ENCODE results near the gene EYS. TPM values are rescaled to one million over a fixed set of nuclear protein-coding genes. Genes with fewer than 3 reads are reported as not detected.

EYS gene
- total and polyA plus RNA-seq, 3 experiments from 2014 or later: not detected

- H3K27me3 ChIP-seq (ENCODE audit: insufficient read depth, low read length, poor library complexity, severe bottlenecking): no peaks in the 10 kb centered on the region
- no peaks in the 10 kb centered on the region for H3K36me3 Mint-ChIP-seq
- no peaks in the 10 kb centered on the region for H3K9me3 ChIP-seq (ENCODE audit: low read length)
- H3K4me1 ChIP-seq (ENCODE audit: insufficient read depth, low read length): no peaks in the 10 kb centered on the region
- H3K9me3 Mint-ChIP-seq: peaks cover 6 to 18% (median 13%) of the 10 kb centered on the region in 5 donors
- H3K27me3 Mint-ChIP-seq: no peaks in the 10 kb centered on the region
- no peak overlapping the region for H3K27ac Mint-ChIP-seq
- no peak overlapping the region for H3K27ac ChIP-seq (ENCODE audit: low read depth, low read length)
- no peak for DNase-seq
- ChIA-PET POLR2A (no interaction called here), CTCF (no interaction called here)
- H3K4me1 Mint-ChIP-seq: no peaks in the 10 kb centered on the region
- H3K4me3 ChIP-seq (ENCODE audit: low read length): no peak overlapping the region
- no peak overlapping the region for H3K4me3 Mint-ChIP-seq
- H3K36me3 ChIP-seq (ENCODE audit: insufficient read depth, low read length): no peaks in the 10 kb centered on the region
Measured at GRCh38 chr6:64326939-64327338, 1380.1 kb downstream of the EYS start.

GRCh38 chr6:64325093-64325492, 1381.9 kb downstream of the EYS start:
- no peak overlapping the region for H3K4me3 ChIP-seq (ENCODE audit: low read length)
- peaks cover 5 to 17% (median 10%) of the 10 kb centered on the region in 5 donors for H3K9me3 Mint-ChIP-seq
- H3K27ac Mint-ChIP-seq: no peak overlapping the region
- H3K4me1 ChIP-seq (ENCODE audit: insufficient read depth, low read length): no peaks in the 10 kb centered on the region
- H3K27me3 Mint-ChIP-seq: no peaks in the 10 kb centered on the region
- H3K27ac ChIP-seq (ENCODE audit: low read depth, low read length): no peak overlapping the region
- ChIA-PET POLR2A (no interaction called here), CTCF (no interaction called here)
- no peaks in the 10 kb centered on the region for H3K36me3 Mint-ChIP-seq
- DNase-seq: no peak
- no peaks in the 10 kb centered on the region for H3K4me1 Mint-ChIP-seq
- H3K9me3 ChIP-seq (ENCODE audit: low read length): no peaks in the 10 kb centered on the region
- no peak overlapping the region for H3K4me3 Mint-ChIP-seq
- H3K36me3 ChIP-seq (ENCODE audit: insufficient read depth, low read length): no peaks in the 10 kb centered on the region
- H3K27me3 ChIP-seq (ENCODE audit: insufficient read depth, low read length, poor library complexity, severe bottlenecking): no peaks in the 10 kb centered on the region

- Histone ChIP-seq H3K27me3 (ENCODE audit: insufficient read depth, low read length, poor library complexity, severe bottlenecking) (no peaks in the 10 kb centered on the region), H3K4me3 (ENCODE audit: low read length) (no peak overlapping the region), H3K36me3 (ENCODE audit: insufficient read depth, low read length) (no peaks in the 10 kb centered on the region), H3K27ac (ENCODE audit: low read depth, low read length) (no peak overlapping the region), H3K9me3 (ENCODE audit: low read length) (no peaks in the 10 kb centered on the region), H3K4me1 (ENCODE audit: insufficient read depth, low read length) (no peaks in the 10 kb centered on the region)
- ChIA-PET CTCF (no interaction called here), POLR2A (no interaction called here)
- H3K9me3 Mint-ChIP-seq: peaks cover 10 to 28% (median 12%) of the 10 kb centered on the region in 5 donors
- no peak for DNase-seq
- H3K27ac Mint-ChIP-seq: no peak overlapping the region
- no peaks in the 10 kb centered on the region for H3K36me3 Mint-ChIP-seq
- no peaks in the 10 kb centered on the region for H3K27me3 Mint-ChIP-seq
- no peaks in the 10 kb centered on the region for H3K4me1 Mint-ChIP-seq
- H3K4me3 Mint-ChIP-seq: no peak overlapping the region
Measured at GRCh38 chr6:64310214-64310613, 1396.8 kb downstream of the EYS start.

GRCh38 chr6:64301307-64302236, 1405.5 kb downstream of the EYS start:
- no peaks in the 10 kb centered on the region for H3K9me3 ChIP-seq (ENCODE audit: low read length)
- no peak overlapping the region for H3K4me3 ChIP-seq (ENCODE audit: low read length)
- Mint-ChIP-seq H3K9me3 (peaks cover 9 to 24% (median 10%) of the 10 kb centered on the region in 5 donors), H3K4me1 (no peaks in the 10 kb centered on the region), H3K4me3 (no peak overlapping the region), H3K27ac (no peak overlapping the region), H3K36me3 (no peaks in the 10 kb centered on the region), H3K27me3 (no peaks in the 10 kb centered on the region)
- POLR2A ChIA-PET: no interaction called here
- DNase-seq: no peak
- H3K36me3 ChIP-seq (ENCODE audit: insufficient read depth, low read length): no peaks in the 10 kb centered on the region
- H3K27me3 ChIP-seq (ENCODE audit: insufficient read depth, low read length, poor library complexity, severe bottlenecking): no peaks in the 10 kb centered on the region
- H3K27ac ChIP-seq (ENCODE audit: low read depth, low read length): no peak overlapping the region
- CTCF ChIA-PET: no interaction called here
- no peaks in the 10 kb centered on the region for H3K4me1 ChIP-seq (ENCODE audit: insufficient read depth, low read length)

GRCh38 chr6:64299176-64299575, 1407.8 kb downstream of the EYS start:
- Histone ChIP-seq H3K27ac (ENCODE audit: low read depth, low read length) (no peak overlapping the region), H3K9me3 (ENCODE audit: low read length) (no peaks in the 10 kb centered on the region), H3K27me3 (ENCODE audit: insufficient read depth, low read length, poor library complexity, severe bottlenecking) (no peaks in the 10 kb centered on the region), H3K36me3 (ENCODE audit: insufficient read depth, low read length) (no peaks in the 10 kb centered on the region), H3K4me3 (ENCODE audit: low read length) (no peak overlapping the region), H3K4me1 (ENCODE audit: insufficient read depth, low read length) (no peaks in the 10 kb centered on the region)
- DNase-seq: no peak
- Mint-ChIP-seq H3K36me3 (no peaks in the 10 kb centered on the region), H3K9me3 (peaks cover 8 to 17% (median 11%) of the 10 kb centered on the region in 5 donors), H3K4me1 (no peaks in the 10 kb centered on the region), H3K4me3 (no peak overlapping the region), H3K27me3 (no peaks in the 10 kb centered on the region), H3K27ac (no peak overlapping the region)
- CTCF ChIA-PET: no interaction called here
- POLR2A ChIA-PET: no interaction called here

GRCh38 chr6:64294034-64294433, 1413.0 kb downstream of the EYS start:
- H3K9me3 ChIP-seq (ENCODE audit: low read length): no peaks in the 10 kb centered on the region
- H3K27me3 Mint-ChIP-seq: no peaks in the 10 kb centered on the region
- H3K27ac ChIP-seq (ENCODE audit: low read depth, low read length): no peak overlapping the region
- H3K4me1 ChIP-seq (ENCODE audit: insufficient read depth, low read length): no peaks in the 10 kb centered on the region
- no peak overlapping the region for H3K4me3 Mint-ChIP-seq
- ChIA-PET POLR2A (no interaction called here), CTCF (no interaction called here)
- DNase-seq: no peak
- no peaks in the 10 kb centered on the region for H3K36me3 Mint-ChIP-seq
- H3K4me1 Mint-ChIP-seq: no peaks in the 10 kb centered on the region
- H3K27ac Mint-ChIP-seq: no peak overlapping the region
- H3K36me3 ChIP-seq (ENCODE audit: insufficient read depth, low read length): no peaks in the 10 kb centered on the region
- H3K27me3 ChIP-seq (ENCODE audit: insufficient read depth, low read length, poor library complexity, severe bottlenecking): no peaks in the 10 kb centered on the region
- no peak overlapping the region for H3K4me3 ChIP-seq (ENCODE audit: low read length)
- peaks cover 3 to 34% (median 6%) of the 10 kb centered on the region in 5 donors for H3K9me3 Mint-ChIP-seq

- Mint-ChIP-seq H3K27me3 (no peaks in the 10 kb centered on the region), H3K4me3 (no peak overlapping the region), H3K27ac (no peak overlapping the region), H3K9me3 (peaks cover 0 to 30% (median 6%) of the 10 kb centered on the region in 5 donors), H3K36me3 (no peaks in the 10 kb centered on the region), H3K4me1 (no peaks in the 10 kb centered on the region)
- Histone ChIP-seq H3K4me3 (ENCODE audit: low read length) (no peak overlapping the region), H3K27ac (ENCODE audit: low read depth, low read length) (no peak overlapping the region), H3K9me3 (ENCODE audit: low read length) (no peaks in the 10 kb centered on the region), H3K27me3 (ENCODE audit: insufficient read depth, low read length, poor library complexity, severe bottlenecking) (no peaks in the 10 kb centered on the region), H3K4me1 (ENCODE audit: insufficient read depth, low read length) (no peaks in the 10 kb centered on the region), H3K36me3 (ENCODE audit: insufficient read depth, low read length) (no peaks in the 10 kb centered on the region)
- DNase-seq: no peak
- ChIA-PET POLR2A (no interaction called here), CTCF (no interaction called here)
Measured at GRCh38 chr6:64293298-64293697, 1413.7 kb downstream of the EYS start.

- no peak for DNase-seq
- H3K36me3 ChIP-seq (ENCODE audit: insufficient read depth, low read length): no peaks in the 10 kb centered on the region
- Mint-ChIP-seq H3K9me3 (peaks cover 0 to 34% (median 3%) of the 10 kb centered on the region in 5 donors), H3K27me3 (no peaks in the 10 kb centered on the region), H3K4me1 (no peaks in the 10 kb centered on the region), H3K36me3 (no peaks in the 10 kb centered on the region), H3K27ac (no peak overlapping the region), H3K4me3 (no peak overlapping the region)
- H3K4me1 ChIP-seq (ENCODE audit: insufficient read depth, low read length): no peaks in the 10 kb centered on the region
- H3K27ac ChIP-seq (ENCODE audit: low read depth, low read length): no peak overlapping the region
- CTCF ChIA-PET: no interaction called here
- POLR2A ChIA-PET: no interaction called here
- H3K27me3 ChIP-seq (ENCODE audit: insufficient read depth, low read length, poor library complexity, severe bottlenecking): no peaks in the 10 kb centered on the region
- H3K9me3 ChIP-seq (ENCODE audit: low read length): no peaks in the 10 kb centered on the region
- no peak overlapping the region for H3K4me3 ChIP-seq (ENCODE audit: low read length)
Measured at GRCh38 chr6:64290867-64291266, 1416.2 kb downstream of the EYS start.

Measured in CD8-positive, alpha-beta memory T cell (primary cell).